DMS153 treated with DMSO at 0.1 percent for 48 hours (cell line): ENCODE data around the gene ACSS1.

Experiments
- DNase-seq: peaks from one replicate; lab custom pipeline; 2025; ENCODE audit not compliant: unreplicated experiment; lab: John Stamatoyannopoulos, UW

Gene ACSS1

DNA sequence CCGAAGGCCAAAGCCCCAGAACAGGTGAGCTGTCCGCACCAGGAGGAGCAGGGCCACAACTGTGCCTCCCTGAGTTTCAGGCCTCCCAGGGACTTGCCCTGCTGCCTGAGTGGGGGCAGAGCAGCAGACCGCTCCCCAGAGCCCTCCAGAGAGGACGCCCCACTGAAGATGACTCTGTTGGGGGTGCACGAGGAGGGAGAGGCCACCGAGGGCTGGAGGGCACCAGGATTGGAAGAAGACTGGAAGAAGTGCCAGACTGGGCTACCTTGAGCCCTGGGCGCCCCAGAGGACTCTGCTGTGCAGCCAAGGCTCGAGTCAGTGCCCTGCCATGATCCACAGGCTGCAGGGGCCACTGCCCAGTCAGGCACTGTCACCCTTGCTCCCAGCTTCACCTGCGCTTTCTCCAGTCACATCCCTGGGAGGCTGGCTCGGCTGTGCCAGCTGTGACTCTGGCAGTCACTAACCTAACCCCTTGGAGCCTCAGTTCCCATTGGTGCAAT lies 97.6 kb downstream of the ACSS1 start:
- DNase-seq: no peak

DNA sequence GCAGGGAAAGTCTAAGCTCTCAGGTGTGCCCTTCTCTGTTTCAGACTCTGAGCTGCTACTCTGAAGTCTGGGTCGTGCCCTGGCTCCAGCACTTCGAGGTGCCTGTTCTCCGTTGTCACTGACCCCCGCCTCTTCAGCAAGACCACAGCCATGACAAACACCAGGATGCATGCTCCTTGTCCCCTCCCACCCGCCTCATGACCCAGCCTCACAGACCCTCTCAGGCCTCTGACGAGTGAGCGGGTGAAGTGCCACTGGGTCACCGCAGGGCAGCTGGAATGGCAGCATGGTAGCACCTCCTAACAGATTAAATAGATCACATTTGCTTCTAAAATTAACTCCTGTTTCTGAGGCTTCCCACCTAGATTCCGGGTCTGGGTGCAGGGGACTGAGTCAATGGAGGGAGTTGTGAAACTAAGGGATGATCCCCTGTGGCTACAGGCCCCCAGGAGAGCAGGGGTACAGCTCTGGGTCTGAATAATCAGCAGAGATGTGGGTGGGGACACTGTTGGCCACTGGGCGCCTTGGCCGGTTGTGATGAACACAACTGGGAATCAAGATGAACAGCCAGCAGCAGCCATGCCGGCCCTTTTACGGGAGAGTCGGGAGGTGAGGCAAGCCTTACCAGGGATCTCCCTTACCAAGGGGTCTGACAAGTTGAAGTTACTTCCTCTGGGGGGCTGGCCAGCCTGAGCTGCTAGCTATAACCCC lies 98.2 kb downstream of the ACSS1 start:
- DNase-seq: no peak

DNA sequence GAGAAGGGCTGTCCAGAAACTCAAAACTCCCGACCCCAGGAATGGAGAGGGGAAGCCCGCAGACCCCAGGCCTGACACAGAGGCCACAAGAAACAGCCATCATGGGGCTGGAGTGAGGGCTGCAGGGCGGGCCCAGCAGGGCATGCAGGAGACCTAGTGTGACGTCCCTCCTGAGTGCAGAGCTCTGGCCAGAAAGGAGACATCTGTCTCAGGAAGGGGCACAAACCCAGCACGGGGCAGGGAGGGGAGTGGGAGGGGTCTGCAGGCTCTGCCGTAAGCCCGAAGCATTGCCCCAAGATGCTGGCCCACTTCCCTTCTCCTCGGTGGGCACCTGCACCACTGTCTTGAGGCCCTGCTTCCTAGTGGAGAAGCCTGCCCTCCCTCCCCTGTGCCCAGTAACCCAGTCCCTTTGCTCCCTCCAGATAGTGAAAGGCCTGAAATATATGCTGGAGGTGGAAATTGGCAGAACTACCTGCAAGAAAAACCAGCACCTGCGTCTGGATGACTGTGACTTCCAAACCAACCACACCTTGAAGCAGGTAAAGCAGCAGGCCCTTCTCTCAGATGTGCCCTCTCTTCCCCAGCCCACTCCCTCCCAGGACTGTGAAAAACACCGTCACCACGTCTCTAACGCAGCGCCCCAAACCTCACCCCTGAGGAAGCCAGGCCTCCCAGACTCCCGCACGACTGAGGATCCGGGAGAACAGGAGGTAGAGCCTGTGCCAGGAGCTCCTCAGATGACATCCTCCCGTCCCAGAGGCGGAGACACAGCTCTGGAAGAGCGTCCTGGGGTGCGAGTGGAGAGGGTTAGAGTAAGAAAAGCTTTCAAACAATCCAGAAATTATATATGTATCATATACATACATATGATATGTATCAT lies 99.2 kb downstream of the ACSS1 start:
- DNase-seq: no peak

DNA sequence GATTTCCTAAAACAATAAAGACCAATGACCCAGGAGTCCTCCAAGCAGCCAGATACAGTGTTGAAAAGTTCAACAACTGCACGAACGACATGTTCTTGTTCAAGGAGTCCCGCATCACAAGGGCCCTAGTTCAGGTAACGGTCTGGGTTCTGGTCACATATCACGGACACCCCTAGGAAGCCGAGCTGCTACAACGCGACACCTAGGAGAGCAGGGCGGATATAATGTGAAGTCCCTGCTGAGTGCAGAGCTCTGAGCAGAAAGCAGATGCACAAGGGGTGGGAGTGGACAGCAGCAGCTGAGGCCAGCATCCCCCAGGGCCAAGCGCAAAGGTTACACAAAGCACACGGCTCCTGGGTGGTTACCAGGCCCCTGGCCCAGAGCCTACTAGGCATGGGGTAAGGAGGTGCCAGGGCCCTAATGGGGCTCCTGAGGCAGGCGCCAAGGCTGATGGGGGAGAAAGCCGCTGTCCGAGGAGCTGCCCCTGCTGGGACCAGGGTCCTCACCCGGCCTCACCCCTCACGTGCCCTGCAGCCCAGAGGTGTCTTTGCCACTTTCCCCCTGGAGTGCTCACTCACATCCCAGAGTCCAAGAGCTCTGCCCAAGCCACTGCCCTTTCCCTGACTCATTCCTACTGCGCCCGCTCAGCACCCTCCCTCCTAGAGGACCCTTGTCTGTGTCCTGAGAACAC lies 100.5 kb downstream of the ACSS1 start:
- DNase-seq: no peak
